Measurements from ENCODE around the gene KIRREL3.

Gene KIRREL3

DNA sequence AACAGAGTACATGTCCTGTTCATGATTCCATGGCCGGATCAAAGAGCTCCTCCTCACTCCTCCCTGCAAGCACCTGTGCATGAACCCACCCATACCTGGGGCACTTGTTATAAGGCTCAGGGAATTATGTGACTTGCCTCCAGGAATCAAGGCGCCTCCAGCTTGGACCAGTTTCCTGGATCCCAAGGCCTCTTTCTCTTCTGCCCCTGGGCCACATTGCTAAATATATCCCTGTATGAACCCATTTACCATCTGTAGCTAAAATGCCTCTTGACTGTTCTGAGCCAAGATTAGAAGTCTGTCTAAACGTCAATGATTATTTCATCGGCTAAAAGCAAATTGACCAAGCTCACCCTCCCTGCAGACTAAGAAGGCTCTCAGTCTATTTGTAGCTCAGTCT is 135.6 kb downstream of the KIRREL3 start:
- TF ChIP-seq, protein P1, sequence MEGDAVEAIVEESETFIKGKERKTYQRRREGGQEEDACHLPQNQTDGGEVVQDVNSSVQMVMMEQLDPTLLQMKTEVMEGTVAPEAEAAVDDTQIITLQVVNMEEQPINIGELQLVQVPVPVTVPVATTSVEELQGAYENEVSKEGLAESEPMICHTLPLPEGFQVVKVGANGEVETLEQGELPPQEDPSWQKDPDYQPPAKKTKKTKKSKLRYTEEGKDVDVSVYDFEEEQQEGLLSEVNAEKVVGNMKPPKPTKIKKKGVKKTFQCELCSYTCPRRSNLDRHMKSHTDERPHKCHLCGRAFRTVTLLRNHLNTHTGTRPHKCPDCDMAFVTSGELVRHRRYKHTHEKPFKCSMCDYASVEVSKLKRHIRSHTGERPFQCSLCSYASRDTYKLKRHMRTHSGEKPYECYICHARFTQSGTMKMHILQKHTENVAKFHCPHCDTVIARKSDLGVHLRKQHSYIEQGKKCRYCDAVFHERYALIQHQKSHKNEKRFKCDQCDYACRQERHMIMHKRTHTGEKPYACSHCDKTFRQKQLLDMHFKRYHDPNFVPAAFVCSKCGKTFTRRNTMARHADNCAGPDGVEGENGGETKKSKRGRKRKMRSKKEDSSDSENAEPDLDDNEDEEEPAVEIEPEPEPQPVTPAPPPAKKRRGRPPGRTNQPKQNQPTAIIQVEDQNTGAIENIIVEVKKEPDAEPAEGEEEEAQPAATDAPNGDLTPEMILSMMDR (IDR thresholded peaks at IDR 0.05; ENCODE audit: insufficient read depth, low read length, poor library complexity, severe bottlenecking) = no peak
- TF ChIP-seq EZH2phosphoT487 (conservative IDR thresholded peaks at IDR 0.05; ENCODE audit: low read length) = no peak
- H3K27me3 ChIP-seq (ENCODE audit: low read length) = no peaks in the 10 kb centered on the region
- H3K4me3 ChIP-seq (ENCODE audit: insufficient read depth, low read length, poor library complexity, severe bottlenecking) = no peak overlapping the region
- H3K9me2 ChIP-seq (replicated peaks; ENCODE audit: insufficient read depth, low read length) = no peaks in the 10 kb centered on the region
- H3K9me3 ChIP-seq (ENCODE audit: insufficient read depth, low read length) = no peaks in the 10 kb centered on the region
- no peaks in the 10 kb centered on the region for H4K20me1 ChIP-seq (ENCODE audit: low read depth, low read length)
- H3K36me3 ChIP-seq (ENCODE audit: low read length) = no peaks in the 10 kb centered on the region
- H2AFZ ChIP-seq (ENCODE audit: low read depth, low read length, severe bottlenecking) = no peak overlapping the region
- H3K27ac ChIP-seq (ENCODE audit: low read depth, low read length) = no peak overlapping the region
- no peaks in the 10 kb centered on the region for H3F3A ChIP-seq (ENCODE audit: insufficient read depth)
- H3K79me2 ChIP-seq (ENCODE audit: insufficient read depth, low read length) = no peaks in the 10 kb centered on the region
- no peak overlapping the region for H3K9ac ChIP-seq (ENCODE audit: low read length)
- no peak overlapping the region for H3K4me2 ChIP-seq (ENCODE audit: low read depth, low read length, poor library complexity, severe bottlenecking)

GRCh38 chr11:126863294-126863997 is 137.1 kb downstream of the KIRREL3 start:
- Histone ChIP-seq H3K27me3 (ENCODE audit: low read length) (no peaks in the 10 kb centered on the region), H3K9me3 (ENCODE audit: insufficient read depth, low read length) (no peaks in the 10 kb centered on the region), H2AFZ (ENCODE audit: low read depth, low read length, severe bottlenecking) (no peak overlapping the region), H3K4me2 (ENCODE audit: low read depth, low read length, poor library complexity, severe bottlenecking) (no peak overlapping the region), H3K79me2 (ENCODE audit: insufficient read depth, low read length) (no peaks in the 10 kb centered on the region), H3K36me3 (ENCODE audit: low read length) (no peaks in the 10 kb centered on the region), H3K9ac (ENCODE audit: low read length) (no peak overlapping the region), H3K9me2 (replicated peaks; ENCODE audit: insufficient read depth, low read length) (no peaks in the 10 kb centered on the region), H3K27ac (ENCODE audit: low read depth, low read length) (no peak overlapping the region), H4K20me1 (ENCODE audit: low read depth, low read length) (no peaks in the 10 kb centered on the region), H3K4me3 (ENCODE audit: insufficient read depth, low read length, poor library complexity, severe bottlenecking) (no peak overlapping the region), H3F3A (ENCODE audit: insufficient read depth) (no peaks in the 10 kb centered on the region)
- no peak for TF ChIP-seq EZH2phosphoT487 (conservative IDR thresholded peaks at IDR 0.05; ENCODE audit: low read length)
- TF ChIP-seq, protein P1 (IDR thresholded peaks at IDR 0.05; ENCODE audit: insufficient read depth, low read length, poor library complexity, severe bottlenecking) = no peak

DNA sequence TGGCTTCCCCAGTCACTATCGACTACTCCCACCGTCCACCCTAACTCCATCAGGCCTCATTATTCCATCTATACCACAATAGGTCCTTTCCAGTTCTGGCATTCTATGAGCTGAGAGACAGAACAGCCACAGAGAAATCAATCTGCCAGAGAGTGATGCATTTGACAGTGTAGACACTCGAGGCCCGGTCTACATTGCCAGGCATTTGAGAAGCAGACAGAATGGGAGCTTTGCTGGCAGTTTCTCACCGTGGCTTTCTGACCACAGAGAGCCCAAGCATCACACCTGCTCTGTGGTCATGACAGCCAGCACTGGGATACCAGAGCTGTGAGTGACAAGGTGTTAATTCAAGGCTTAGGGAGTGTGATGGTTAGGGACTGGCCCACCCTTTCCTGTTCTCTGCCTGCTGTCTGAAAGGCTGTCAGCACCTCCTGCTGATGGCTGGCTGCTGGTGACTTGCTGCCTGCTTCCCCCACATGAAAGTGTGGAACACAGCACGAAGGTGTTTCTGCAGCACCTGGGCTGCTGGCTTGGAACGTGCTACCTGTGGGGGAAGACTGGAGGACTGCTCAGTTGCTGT is 137.8 kb downstream of the KIRREL3 start:
- Histone ChIP-seq H3F3A (ENCODE audit: insufficient read depth) (no peaks in the 10 kb centered on the region), H3K27ac (ENCODE audit: low read depth, low read length) (no peak overlapping the region), H3K9ac (ENCODE audit: low read length) (no peak overlapping the region), H3K27me3 (ENCODE audit: low read length) (no peaks in the 10 kb centered on the region), H3K36me3 (ENCODE audit: low read length) (no peaks in the 10 kb centered on the region), H3K4me2 (ENCODE audit: low read depth, low read length, poor library complexity, severe bottlenecking) (no peak overlapping the region), H3K79me2 (ENCODE audit: insufficient read depth, low read length) (no peaks in the 10 kb centered on the region), H3K4me3 (ENCODE audit: insufficient read depth, low read length, poor library complexity, severe bottlenecking) (no peak overlapping the region), H2AFZ (ENCODE audit: low read depth, low read length, severe bottlenecking) (no peak overlapping the region), H4K20me1 (ENCODE audit: low read depth, low read length) (no peaks in the 10 kb centered on the region), H3K9me3 (ENCODE audit: insufficient read depth, low read length) (no peaks in the 10 kb centered on the region), H3K9me2 (replicated peaks; ENCODE audit: insufficient read depth, low read length) (no peaks in the 10 kb centered on the region)
- no peak for TF ChIP-seq EZH2phosphoT487 (conservative IDR thresholded peaks at IDR 0.05; ENCODE audit: low read length)
- TF ChIP-seq, protein P1 (IDR thresholded peaks at IDR 0.05; ENCODE audit: insufficient read depth, low read length, poor library complexity, severe bottlenecking) = no peak

Measured in SU-DHL-6 (cell line).